Activated CD8-positive, alpha-beta memory T cell treated with anti-CD3 and anti-CD28 coated beads for 48 hours (primary cell): ENCODE results near the gene CARMIL3.
"Not testable (repeated sequence)": the region's sequence is repeated elsewhere in the genome, so short reads cannot be mapped to it uniquely, and the experiment has no call there.

Source experiments
- DNase-seq, 3 experiments: peaks; one replicate each; pipeline ENCODE4 v3.0.0-alpha.2; 2020; ENCODE audit warnings: low read depth in 2 of 3, low spot score in 2 of 3

The CARMIL3 gene

DNA sequence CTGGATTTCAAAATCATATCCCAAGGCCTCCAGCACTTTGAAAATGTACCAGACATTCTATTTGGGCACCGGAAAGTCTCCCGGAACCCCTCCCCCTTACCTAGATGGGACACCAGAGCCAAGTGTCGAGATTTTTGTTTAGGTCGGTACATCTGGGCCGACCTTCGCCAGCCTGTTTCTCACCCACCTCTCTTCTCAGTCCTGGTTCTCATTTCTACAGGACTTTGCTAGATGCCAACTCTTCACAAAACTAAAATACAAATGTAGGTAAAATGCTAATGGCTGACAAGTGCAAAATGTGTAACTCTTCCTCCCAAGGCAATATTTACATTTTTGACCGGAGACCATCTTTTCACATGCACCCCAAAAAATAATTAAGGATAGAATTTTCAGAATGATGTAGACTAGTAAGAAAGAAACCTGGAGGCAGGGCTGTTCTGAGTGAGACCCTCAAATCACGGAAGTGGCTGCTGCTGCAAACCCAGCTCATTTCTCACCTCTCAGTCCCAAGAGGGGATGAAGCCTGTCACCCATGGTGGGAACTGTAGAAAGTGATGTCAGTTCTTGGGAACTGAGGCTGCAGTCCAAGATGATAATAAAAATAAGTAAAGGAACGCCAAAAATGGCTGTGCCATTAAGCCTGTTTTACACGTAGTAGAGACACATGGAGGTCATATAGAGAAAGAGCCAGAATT is 14.7 kb upstream of the CARMIL3 start:
- not testable (repeated sequence) for DNase-seq

DNA sequence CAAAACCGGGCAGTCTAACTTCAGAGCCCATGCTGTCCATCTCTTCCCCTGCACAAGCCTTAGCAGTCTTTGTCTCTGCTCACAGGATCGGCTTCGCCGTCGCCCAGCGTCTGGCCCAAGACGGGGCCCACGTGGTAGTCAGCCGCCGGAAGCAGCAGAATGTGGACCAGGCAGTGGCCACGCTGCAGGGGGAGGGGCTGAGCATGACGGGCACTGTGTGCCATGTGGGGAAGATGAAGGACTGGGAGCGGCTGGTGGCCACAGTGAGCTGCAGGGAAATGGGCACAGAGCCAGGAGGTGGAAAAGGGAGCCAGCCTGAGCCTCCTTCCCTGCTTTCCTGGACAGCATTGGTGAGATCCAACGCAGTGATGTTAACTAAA is 14.2 kb upstream of the CARMIL3 start:
- DNase-seq = no peak

DNA sequence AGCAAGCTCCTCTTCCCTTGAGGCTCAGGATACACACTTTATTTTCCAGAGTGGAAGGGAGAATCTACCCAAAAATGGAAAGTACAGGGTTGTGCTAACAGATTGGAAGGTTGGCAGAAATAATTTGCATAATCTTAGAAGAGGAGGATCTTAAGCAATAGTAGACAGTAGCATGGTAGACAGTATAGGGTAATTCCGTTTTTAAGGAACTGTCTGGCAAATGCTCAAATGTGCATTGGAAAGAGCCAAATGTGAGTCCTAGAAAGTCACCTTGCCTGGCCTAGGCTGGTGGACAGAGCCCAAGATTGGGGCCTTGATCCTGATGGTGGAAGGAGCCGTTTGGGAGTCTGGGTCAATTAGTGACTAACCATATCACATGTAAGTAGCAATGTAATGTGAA is 13.1 kb upstream of the CARMIL3 start:
- DNase-seq = no peak

DNA sequence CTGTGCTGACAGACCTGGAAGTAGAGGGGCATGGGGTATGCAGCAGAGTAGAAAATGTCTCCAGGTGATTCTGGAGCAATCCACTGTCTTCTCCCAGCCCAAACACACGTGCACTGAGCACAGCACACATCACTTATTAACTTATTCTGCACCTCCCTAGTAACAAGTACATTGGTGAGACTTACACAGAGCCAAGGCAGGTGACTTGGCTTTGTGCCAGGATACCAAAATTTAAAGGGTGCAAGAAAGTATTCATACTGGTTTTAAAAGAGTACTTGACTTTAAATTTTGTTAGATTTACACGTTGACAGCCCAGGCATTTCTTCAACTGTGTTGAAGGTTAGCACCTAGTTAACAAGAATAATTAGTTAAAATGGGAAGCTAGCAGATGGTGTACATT is 11.1 kb upstream of the CARMIL3 start:
- no peak for DNase-seq

DNA sequence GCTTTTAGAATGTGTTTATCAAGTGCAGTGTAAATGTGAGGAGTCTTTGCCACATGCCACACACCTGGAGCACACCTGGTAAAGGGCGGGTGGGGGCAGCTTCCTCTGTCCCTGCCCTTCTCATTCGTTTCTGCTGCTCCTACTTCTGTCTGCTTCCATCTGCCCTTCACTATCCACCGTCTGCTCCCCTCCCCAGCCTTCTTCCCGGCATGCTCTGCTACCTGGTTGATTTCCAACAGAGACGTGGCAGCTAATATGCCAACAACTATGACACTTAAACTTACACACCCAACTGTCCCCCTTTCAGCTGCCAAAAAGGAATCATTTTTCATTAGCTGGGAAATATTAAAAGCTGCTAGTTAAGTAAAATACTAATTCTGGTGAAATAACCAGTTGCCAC is 9.1 kb upstream of the CARMIL3 start:
- no peak for DNase-seq

DNA sequence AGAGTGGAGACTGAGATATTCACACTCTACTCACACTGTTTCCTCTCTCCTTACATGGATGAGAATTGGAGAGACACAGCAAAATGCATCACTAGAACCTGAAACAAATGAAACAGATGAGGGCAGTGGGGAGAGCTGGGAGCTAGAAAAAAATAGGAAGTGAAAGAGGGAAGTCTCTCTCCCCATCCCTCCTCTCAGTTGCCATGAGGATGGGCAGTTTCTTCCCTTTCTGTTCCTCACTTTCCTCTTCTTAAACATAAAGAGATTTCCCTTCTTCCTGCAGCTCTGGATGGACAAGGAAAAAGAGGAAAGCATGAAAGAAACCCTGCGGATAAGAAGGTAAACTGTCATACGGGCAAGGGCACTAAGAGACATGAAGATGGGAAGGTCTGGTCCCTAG is 2.8 kb upstream of the CARMIL3 start:
- DNase-seq = not testable (repeated sequence)

DNA sequence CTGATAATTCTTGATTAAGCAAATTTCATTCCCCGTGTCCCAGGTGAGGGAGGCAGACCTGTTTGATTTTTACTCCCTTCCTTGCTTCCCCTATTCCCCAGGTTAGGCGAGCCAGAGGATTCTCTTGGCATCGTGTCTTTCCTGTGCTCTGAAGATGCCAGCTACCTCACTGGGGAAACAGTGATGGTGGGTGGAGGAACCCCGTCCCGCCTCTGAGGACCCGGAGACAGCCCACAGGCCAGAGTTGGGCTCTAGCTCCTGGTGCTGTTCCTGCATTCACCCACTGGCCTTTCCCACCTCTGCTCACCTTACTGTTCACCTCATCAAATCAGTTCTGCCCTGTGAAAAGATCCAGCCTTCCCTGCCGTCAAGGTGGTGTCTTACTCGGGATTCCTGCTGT is 1.1 kb upstream of the CARMIL3 start:
- not testable (repeated sequence) for DNase-seq

DNA sequence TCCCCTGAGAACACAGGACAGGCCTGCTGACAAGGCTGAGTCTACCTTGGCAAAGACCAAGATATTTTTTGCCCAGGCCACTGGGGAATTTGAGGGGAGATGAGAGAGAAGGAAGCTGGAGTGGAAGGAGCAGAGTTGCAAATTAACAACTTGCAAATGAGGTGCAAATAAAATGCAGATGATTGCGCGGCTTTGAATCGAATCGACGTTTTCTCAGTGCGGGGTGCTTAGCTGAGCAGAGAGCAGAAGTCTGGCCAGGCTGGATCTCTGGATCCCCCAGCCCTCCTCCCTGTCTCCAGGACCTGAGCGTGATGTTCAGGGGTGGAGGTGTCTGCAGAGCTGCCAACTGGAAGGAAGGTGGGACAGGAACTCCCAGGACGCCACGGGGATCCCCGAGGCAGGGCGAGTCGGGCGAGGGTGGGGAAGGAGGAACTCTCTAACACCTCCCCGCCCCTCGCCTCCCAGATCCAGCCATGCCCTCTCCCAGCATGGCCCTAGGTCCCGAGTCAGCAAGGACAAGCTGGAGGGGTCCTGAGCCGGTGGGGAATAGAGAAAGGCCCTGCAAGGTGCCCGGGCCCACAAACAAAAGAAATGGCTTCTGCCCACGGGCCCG is 527 bp upstream of the CARMIL3 start:
- DNase-seq = no peak

DNA sequence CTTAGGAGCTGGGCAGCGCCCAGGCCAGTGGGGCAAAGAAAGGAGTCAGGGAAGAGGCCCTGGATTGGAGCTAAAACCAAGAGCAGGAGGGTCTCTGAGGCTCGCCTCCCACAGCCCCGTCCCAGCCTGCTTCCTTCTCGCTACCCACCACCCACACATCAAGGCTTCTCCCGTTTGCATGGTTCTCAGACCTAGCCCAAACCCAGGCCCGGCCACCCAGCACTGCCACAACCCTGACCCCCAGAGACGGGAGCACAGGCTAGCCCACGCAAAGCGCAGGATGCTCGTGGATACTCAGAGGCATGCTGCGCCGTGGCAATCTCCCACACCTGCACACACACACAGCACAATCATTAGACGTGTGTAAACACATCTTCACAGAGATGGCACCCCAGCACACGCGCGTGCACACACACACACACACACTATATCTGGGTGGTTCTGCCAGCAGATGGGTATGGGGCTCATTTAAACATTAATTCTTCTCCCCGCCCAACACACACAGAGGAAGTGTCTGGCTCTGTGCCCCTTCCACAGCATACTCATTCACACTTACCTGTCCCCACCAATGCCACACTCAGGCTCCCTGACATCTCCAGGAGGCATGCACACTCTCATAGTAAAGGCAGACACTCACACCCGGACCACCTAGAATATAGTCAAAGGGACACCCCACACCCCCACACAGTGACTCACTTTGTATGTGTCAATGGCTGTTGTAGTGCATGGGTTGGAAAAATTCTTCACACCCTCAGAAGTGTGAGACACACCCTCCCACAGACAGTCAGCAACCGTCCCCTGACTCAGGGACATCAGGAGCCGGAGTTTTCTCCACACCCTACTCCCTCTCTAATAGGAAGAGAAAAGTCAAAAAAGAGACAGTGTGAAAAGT is 1.1 kb downstream of the CARMIL3 start:
- DNase-seq = peak in 1 of 3 experiments; percentile 52

DNA sequence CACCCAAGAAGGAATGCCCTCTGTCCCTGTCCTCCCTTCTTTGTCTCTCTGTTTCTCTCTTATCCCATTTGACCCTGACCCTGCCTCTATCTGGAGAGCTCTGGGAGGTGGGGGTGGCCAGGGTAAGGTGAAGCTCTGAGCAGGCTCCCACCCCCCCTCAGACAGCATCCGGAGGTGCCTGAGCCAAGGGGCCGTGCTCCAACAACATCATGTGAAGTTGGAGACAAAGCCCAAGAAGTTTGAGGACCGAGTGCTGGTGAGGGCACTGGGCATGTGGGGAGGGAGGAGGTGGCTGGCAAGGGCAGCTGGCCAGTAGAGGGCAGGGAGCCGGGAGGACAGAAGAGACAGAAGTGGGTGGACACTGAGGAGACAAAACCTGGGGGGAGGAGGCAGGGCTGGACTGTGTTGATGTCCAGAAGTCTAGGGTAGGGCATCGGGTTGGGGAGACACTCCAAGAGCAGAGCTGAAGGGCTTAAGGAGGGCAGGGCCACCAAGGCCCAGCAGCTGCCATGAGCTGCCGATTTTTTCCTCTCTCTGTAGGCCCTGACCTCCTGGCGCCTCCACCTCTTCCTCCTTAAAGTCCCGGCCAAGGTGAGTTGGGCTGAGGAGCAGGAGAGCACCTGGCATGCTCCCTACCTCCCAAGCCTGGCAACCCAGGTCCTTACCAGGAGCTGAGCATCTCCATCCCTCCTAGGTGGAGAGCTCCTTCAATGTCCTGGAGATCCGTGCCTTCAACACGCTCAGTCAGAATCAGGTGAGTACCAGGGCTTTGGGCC is 1.9 kb downstream of the CARMIL3 start:
- DNase-seq = no peak

DNA sequence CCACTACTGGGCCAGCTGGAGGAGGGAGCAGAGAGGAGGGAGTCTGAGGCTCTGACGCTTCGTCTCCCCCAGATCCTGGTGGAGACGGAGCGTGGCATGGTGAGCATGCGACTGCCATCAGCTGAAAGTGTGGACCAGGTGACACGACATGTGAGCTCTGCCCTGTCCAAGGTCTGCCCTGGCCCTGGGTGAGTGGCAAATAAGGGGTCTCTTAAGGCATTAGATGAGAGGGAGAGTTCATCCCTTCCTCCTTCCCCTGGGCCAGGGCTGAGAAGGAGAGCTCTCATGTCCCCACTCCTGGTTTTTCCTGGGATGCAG is 2.5 kb downstream of the CARMIL3 start:
- no peak for DNase-seq

DNA sequence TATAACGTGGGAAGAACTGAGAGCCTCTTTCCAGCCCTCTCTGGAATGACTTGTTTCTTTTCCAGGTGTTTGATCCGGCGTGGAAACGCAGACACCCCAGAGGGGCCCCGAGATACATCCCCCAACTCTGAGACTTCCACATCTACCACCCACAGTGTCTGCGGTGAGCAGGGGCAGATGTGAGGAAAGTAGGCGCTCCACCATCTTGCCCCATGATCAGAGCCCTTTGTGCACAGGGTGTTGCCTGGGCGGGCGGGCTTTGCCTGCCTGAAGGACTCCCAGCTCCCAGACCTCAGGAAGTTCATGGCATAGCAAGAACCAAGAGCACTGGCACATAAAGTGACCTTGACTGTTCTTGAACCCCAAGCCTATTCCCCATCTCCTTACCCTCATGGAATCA is 2.8 kb downstream of the CARMIL3 start:
- DNase-seq = no peak

DNA sequence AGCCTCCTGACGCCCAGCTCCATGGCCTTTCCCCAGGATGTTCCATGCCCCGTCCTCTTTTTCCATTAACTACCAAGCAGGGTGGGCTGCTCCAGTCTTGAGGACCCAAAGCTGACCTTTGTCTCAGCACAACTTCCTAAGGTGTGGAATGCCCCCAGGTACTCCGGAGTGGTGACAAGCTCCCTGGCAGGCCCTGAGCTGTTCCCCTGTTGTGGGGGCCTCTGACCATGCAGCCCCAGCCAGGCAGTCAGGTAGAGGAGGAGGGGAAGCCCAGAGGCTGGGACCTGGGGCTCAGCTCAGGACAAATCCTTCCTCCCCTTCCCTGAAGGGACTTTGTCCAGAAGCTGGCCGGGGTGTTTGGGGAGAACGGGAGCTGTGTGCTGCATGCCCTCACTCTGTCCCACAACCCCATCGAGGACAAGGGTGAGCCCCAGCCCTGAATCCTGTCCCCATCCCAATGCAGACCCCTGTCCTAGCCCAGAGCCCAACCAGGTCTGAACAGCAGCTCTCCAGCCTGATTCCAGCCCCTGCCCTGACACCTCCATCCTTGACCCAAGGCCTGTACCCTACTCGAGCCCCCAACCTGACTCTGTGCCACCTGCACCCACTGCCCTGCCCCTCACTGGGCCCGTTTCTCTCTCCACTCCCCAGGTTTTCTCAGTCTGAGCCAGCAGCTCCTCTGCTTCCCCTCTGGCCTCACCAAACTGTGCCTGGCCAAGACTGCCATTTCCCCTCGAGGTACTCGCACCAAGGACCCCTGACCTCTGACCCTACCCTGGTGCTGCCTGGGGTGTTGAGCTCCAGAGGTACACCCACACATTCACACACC is 4.4 kb downstream of the CARMIL3 start:
- no peak for DNase-seq

DNA sequence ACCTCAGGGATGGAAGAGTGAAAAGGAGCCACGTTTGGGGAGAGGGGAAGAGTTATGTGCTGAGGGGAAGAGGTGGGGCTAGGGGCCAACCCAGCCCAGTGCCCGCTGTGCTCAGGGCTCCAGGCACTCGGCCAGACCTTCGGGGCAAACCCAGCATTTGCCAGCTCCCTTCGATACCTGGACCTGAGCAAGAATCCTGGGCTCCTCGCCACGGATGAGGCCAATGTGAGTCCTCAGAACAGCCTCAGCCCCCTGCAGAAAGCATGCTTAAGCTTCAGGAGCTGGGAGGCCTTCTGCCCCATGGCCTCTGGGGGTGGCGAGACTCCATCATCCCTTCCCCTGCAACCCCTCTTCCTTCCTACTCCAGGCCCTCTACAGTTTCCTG is 5.0 kb downstream of the CARMIL3 start:
- DNase-seq = no peak

DNA sequence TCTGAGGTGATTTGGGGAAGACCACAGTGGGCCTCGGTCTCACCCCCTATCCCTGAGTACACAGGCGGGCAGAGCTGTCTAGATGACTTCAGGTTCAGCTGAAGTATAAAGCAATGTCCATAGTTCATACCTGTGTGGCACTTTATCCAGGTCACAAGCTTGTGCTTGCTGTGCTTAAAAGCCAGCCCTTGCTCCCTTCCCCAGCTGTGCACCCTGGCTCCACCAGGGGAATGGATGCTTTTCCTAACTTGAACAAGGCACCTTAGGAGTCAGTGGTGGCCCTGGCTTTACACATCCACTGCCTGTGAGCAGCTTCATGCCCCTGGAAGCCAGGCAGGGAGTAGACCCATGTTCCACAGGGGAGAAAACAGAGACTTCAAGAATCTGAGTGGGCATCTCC is 5.5 kb downstream of the CARMIL3 start:
- no peak for DNase-seq

DNA sequence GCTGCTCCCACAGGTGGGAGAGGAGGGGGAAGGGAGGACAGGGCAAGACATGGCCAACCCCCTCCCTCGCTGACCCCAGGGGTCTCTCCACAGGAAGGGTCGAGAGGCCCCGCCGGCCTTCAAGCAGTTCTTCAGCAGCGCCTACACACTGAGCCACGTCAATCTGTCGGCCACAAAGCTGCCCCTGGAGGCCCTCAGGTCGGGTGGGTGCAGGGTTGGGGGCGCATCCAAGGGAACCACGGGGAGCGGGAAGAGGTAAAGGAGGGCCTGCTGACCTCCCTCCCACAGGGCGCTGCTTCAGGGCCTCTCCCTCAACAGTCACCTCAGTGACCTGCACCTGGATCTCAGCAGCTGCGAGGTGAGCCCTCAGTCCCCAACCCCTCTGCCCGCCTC is 6.1 kb downstream of the CARMIL3 start:
- DNase-seq = no peak

DNA sequence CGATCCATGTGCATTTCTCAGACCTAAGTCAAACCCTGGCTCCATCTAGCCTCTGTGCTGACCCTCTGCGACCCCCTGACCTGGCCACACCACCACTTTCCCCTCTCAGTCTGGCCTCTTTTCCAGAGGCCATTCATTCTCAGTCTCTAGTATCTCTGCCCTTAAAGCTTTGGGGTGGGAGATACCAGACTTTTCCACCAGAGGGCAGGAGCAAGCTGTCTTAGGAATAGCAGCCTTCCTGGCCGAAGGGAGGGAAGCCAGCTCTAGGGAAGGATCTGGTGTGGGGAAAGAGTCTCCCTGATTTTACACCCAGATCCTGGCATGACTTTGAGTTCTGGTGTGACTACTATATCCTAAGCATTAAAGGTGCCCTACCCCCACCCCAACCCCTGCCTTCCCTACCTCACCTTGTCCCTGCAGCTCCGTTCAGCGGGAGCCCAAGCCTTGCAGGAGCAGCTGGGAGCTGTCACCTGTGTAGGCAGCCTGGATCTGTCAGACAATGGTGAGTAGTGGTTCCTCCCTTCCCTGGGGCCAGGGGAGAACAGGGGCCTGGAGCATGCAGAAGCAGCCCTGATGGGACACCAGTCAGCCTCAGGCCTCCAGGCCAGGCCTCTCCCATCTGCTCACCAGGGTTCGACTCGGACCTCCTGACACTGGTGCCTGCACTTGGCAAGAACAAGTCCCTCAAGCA is 6.6 kb downstream of the CARMIL3 start:
- no peak for DNase-seq

DNA sequence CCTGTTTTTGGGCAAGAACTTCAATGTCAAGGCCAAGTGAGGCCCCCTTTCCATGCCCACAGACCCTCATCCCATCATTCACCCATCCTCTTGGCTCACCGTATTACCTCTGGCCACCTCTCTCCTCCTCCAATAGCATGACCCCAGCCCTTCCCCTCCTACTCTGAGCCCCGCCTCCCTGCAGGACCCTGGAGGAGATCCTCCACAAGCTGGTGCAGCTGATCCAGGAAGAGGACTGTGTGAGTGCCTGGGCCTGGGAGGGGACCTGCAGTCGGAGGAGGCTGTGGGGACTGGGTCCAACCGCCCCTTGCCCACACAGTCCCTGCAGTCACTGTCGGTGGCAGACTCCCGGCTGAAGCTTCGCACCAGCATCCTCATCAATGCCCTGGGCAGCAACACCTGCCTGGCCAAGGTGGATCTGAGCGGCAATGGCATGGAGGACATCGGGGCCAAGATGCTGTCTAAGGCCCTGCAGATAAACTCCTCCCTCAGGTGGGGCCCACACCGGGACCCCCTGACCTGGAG is 7.2 kb downstream of the CARMIL3 start:
- DNase-seq = no peak

DNA sequence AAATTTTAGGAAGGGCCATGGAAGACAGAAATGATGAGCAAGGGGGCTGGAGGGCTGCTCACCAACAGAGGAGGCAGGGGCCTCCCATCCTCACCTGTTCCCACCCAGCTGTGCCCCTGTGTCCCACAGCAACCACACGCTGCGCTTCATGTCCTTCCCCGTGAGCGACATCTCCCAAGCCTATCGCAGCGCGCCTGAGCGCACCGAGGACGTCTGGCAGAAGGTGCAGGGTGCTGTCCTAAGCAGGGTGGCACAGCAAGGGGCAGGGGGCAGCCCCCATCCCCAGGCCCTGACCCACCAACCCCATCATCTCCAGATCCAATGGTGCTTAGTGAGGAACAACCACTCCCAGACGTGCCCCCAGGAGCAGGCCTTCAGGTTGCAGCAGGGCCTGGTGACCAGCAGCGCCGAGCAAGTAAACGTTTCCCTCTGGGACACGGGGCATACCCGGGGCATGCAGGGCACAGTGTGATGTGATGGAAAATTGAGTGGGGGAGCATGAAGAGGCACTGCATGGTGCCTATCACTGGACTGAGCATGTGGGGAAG is 8.1 kb downstream of the CARMIL3 start:
- DNase-seq = no peak

DNA sequence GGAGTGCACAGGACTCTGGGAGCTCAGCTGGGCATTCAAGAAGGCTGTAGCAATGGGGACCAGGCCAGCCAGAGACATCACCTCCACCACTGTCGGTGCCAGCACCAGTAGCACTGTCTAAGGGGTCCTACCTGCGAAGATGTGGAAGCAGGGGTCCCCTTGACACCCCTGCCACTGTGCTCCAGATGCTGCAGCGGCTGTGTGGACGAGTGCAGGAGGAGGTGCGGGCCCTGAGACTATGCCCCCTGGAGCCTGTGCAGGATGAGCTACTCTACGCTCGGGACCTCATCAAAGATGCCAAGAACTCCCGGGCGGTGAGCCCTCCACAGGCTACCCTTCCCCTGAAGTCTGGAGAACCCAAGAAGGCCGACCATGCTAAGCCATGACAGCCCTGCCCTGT is 8.6 kb downstream of the CARMIL3 start:
- no peak for DNase-seq
